HG02943 (cell line): ENCODE results near the gene EP400.

Experiments
- ATAC-seq: cut with Tn5 transposase; IDR thresholded peaks from one replicate; pipeline ENCODE4 v1.9.1; 2021; ENCODE audit warnings: mild to moderate bottlenecking, low read depth, moderate library complexity; ENCODE audit not compliant: unreplicated experiment

EP400 gene

DNA sequence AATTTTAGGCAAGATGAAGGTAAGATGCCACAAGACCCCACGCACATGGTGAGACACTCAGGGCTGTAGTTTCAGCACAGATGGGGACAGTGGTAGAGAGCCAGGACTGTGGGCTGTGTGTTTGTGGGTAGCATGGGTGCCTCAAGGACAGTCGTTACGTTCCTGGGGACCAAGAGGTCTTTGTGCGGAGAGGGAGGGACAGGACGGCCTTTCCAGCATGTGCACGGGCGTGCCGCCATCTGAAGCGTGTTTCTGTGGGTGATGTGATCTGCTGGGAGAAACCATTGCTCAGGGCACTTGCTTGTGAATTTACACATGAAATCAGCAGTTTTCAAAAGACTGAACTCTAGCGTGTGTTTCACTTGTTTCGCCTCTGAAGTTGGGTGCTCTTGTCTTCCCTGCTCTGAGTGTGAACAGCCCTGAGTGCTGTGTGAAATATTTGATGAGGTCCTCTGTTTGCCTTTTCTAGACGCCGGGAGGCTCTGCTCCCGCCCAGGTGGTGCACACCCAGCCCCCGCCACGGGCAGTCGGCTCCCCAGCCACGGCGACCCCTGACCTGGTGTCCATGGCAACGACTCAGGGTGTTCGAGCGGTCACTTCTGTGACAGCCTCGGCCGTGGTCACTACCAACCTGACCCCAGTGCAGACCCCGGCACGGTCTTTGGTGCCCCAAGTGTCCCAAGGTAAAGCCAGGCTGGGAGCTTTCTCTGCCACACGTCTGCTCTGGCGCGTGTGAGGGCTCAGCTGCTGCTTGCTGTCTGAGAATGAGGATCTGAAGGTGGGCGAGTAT, 112.1 kb downstream of the EP400 start:
- ATAC-seq = no peak

DNA sequence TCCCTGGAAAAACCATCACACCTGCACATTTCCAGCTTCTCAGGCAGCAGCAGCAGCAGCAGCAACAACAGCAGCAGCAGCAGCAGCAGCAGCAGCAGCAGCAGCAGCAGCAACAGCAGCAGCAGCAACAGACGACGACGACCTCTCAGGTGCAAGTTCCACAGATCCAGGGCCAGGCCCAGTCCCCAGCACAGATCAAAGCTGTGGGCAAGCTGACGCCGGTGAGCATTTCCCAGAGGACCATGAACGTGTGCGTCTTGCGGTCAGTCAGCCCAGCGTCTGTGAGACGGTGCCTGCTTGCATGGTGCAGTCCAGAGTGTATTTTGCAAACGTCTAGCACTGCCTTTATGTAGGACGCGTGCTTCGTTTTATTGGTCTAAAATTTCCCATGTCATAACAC, 112.7 kb downstream of the EP400 start:
- ATAC-seq = no peak

DNA sequence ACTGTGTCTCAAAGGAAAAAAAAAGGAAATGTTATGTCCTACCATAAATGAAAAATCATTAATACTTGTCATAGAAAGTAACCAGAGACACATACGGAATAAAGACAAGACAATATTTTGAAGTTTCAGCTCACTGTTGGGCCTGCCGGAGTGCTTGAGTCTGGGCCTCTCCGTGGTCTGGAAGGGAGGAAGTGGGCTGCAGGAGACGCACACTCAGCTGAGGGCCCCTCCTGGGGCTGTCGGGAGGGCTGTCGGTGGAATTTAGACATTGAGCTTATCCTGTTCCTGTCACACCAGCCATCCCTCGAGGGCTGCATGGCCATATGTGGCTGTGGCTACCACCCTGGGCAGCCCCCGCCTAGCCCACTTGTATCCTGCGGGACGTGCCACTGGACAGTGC, 113.7 kb downstream of the EP400 start:
- no peak for ATAC-seq

DNA sequence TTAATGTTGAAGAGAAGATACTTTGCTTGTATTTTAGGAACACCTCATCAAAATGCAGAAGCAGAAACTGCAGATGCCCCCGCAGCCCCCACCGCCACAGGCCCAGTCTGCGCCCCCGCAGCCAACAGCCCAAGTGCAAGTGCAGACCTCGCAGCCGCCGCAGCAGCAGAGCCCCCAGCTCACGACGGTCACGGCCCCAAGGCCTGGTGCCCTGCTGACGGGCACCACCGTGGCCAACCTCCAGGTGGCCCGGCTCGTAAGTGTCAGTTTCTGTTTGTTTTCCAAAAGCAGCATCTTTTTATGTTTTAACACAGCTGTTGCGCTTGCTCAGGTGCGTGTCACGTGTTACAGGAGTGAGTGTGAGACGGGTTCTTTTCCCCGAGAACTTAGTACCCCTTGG, 114.9 kb downstream of the EP400 start:
- no peak for ATAC-seq

- ATAC-seq = no peak
Observed at GRCh38 chr12:132065203-132065602, 115.5 kb downstream of the EP400 start.

DNA sequence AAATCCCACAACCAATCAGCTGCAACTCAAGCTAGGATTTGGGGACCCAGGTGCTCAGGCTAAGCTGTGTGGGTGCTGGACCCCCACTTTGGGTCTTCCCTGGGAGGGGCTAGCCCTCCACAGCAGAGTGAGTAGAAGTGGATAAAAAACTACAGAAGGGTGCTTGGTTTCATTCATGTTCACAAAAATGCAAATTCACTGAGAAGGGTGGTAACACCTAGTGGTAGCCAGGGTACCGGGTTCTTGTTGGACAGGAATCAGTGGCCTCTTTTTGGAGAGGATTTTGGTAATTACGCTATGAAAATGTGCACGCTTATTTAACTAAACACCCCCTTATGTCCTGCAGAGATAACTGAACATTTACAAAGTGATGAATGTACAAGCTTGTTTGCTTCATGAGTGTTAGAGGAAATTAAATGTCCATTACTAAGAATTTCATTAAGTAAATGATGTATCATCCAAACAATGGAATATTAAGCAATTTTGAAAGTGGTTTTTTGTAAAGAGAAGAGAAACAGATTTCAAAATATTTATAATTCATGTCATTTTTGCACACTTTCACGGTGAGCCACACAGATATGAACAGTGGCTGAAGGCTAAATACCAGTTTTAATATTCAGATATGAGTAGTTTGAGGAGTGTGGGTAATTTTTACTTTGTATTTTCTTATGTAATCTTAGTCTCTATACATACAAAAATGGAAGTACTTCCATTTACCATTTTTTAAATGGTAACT, 116.0 kb downstream of the EP400 start:
- ATAC-seq = no peak

DNA sequence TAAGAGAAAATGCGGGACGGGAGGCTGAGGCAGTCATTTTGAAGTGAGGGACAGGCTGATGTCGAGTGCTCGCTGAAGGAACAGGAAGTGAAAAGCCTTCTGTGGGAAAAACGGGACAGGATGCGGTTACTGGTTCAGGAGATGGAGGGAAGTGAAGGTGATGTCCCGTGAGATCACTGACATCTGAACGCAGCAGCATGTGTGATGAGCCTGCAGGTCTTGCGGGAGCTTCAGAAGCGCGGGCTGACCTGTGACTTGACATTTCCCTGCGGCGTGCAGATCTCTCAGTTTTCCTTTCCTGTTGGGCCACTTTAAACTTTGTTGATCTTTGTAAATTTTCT, 116.6 kb downstream of the EP400 start:
- ATAC-seq = no peak

DNA sequence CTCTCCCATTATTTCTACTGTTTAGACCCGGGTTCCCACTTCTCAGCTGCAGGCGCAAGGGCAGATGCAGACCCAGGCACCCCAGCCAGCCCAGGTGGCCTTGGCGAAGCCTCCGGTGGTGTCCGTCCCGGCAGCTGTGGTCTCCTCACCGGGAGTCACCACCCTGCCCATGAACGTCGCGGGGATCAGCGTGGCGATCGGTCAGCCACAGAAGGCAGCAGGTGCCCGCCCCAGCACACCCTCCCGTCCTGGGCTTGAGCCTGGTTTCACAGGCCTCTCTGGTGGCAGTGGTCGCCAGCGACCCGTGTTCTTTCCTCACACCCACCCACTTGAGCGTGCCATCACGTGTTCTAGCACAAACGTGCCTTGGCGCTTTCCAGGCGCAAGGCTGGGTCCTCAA, 117.0 kb downstream of the EP400 start:
- ATAC-seq = no peak

- ATAC-seq = no peak
Observed at GRCh38 chr12:132067182-132067581, 117.4 kb downstream of the EP400 start.

DNA sequence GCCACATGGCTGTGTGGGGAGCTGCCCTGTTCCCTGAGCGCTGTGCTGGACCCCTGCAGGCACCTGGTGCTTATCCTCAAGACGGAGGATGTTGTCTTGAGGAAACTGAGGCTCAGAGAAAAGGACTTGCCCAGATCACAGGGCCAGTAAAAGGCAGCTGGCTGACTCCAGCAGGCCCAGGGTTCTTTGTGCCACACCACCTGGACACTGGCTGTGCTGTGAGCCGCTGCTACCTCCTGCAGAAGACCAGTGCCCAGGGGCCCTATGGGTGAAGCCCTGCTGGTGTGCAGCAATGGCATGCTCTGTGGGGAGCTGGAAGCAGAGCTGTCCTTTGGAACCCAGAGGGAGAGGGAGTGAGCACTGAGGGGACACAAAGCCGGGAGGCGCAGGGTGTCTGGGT, 118.5 kb downstream of the EP400 start:
- ATAC-seq = no peak

- ATAC-seq = no peak
Observed at GRCh38 chr12:132069336-132069985, 119.7 kb downstream of the EP400 start.

- no peak for ATAC-seq
Observed at GRCh38 chr12:132070298-132070697, 120.6 kb downstream of the EP400 start.

GRCh38 chr12:132071040-132071810, 121.5 kb downstream of the EP400 start:
- peak; percentile 79 for ATAC-seq

GRCh38 chr12:132071830-132072384, 122.2 kb downstream of the EP400 start:
- ATAC-seq = no peak

DNA sequence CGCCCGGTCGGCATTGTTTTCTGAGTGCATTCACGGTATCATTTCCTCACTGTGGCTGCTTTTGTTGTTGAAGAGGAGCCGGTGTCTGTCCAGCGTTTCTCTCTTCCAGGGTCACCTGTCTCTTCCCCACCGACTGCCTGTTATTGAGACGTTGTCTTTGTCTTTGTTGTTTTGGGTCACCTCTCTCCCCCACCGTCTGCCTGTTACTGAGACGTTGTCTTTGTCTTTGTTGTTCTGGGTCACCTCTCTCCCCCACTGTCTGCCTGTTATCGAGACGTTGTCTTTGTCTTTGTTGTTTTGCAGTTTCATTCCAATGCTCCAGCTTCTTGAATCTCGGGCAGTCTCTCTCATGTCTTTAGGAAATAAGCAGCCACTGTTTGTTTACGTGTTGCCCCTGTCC, 124.5 kb downstream of the EP400 start:
- ATAC-seq = no peak

DNA sequence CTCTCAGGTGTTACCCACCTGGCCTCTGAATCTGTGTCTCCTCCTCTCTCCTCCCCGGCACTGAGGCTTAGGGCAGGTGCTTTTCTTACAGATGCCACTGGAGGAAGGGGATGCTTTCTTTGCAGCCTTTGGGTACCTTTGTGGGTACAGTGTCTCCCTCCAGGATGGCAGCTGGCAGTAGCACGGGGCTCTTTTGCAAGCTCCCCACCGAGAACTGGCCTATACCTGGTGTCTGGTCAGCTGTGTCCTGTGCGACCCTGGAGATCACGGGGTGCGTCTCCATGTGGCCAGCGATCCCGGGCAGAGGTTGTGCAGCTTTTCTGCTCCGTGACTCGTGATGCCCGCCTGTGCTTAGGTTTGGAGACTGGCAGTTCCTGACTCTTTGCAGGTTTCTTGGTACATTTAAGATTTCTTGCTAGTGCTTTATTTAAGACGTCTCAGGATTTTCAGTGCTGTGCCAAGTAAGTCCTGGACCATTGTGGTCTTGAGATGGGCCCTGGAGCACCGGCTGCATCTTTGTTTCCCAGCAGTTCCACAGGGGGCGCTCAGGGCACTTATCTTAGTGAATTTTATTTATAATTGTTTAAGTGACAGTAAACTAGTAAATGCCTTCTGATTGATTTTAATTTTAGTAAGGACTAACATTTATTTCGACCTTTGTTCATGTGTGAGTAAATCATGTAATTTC, 125.4 kb downstream of the EP400 start:
- ATAC-seq = no peak

DNA sequence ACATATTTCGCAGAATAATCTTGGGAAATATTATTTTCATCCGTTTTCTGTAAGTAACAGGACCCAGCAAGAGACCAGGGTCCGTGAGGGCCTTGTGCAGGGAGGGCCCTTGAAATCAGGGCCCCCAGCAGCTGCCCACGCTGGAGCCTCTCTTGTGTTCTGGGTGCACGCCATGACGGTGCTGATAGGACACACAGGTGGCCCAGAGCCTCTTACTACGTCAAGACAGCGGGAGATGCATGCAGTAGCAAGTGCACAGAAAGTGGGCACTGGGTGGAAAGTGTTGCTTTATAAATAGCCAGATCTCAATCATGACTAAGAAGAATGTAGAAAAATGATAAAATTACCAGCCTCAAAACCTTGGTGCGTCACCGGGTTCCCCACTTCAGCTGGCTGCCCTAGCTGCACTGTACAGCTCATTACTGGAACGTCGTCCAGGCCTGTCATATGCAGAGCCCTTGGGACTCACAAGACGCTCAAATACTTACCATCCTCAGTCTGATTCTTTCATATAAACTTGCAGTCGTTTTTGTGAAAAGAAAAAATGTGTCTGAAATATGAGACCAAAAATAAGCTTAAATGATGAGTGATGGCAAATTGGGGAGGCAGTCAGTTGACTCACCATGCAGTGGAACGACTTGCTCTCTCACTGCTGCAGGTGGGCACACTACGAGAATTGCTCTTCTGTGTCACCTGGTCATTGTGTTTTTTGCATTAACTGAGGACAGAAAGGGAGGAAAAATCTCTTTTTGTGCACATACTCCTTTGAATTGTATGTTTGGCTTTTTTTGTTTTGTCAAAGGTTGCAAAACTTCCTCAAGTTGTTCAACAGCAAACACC, 126.2 kb downstream of the EP400 start:
- ATAC-seq = no peak

DNA sequence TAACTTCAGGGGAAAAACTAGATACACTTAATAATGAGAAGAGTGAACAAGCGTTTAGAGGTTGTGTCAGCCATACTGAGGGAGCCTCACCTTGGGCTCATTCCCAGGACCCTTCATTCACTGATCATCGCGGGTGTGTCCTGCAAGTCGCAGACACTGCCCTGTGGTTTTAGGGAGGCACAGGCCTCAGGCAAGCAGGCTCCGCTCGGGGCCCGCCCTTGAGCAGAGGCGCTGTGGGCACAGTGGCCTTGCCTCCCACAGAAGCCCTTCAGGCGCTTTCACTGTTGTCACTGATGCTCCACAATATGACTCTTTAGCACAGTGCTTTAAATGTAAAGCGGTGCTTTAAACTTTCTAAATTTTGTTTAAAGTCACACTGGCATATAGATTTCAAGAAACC, 127.0 kb downstream of the EP400 start:
- no peak for ATAC-seq
